Heart left ventricle (tissue), 16 donors: ENCODE data around the gene SIGLEC1. TPM values are rescaled to one million over a fixed set of nuclear protein-coding genes. Genes with fewer than 3 reads are reported as not detected.
A peak's percentile ranks its signal among the peaks of the same experiment; 100 is the strongest.

ENCODE experiments used
- ATAC-seq, 4 donors: fragments of 200-7000 bp; cut with Tn5 transposase; one replicate each; pipeline ENCODE4 v1.9.1; 2020 to 2022; ENCODE audit warnings: moderate library complexity in 4 of 4, mild to moderate bottlenecking in 3 of 4, moderate number of reproducible peaks in 1 of 4
- DNase-seq, 5 donors: peaks; one replicate each; pipeline ENCODE4 v3.0.0-alpha.2; 2020
- H3K27ac ChIP-seq, 12 donors: fragments of 200-600 bp; sonication (generic) in 4 of 12; one replicate each; pipeline versions ENCODE4 v1.5.0 to v1.8.0; 2016 to 2022; ENCODE audit warnings: mild to moderate bottlenecking in 2 of 12
- H3K27me3 ChIP-seq, 9 donors: fragments of 200-600 bp; sonication (generic) in 2 of 9; one replicate each; pipeline versions ENCODE4 v1.5.1 to v1.8.0; 2016 to 2022; ENCODE audit warnings: mild to moderate bottlenecking in 3 of 9
- H3K36me3 ChIP-seq, 9 donors: fragments of 200-600 bp; sonication (generic) in 2 of 9; one replicate each; pipeline versions ENCODE4 v1.5.0 to v1.8.0; 2018 to 2022; ENCODE audit warnings: mild to moderate bottlenecking in 2 of 9
- H3K4me1 ChIP-seq, 12 donors: fragments of 200-600 bp; sonication (generic) in 4 of 12; one replicate each; pipeline versions ENCODE4 v1.5.0 to v1.8.0; 2016 to 2022; ENCODE audit warnings: mild to moderate bottlenecking in 3 of 12
- H3K4me3 ChIP-seq, 12 donors: fragments of 200-600 bp; sonication (generic) in 4 of 12; one replicate each; pipeline versions ENCODE4 v1.5.0 to v1.8.0; 2017 to 2022; ENCODE audit warnings: mild to moderate bottlenecking in 9 of 12, moderate library complexity in 4 of 12
- H3K9me3 ChIP-seq, 12 donors: fragments of 200-600 bp; sonication (generic) in 4 of 12; one replicate each; pipeline versions ENCODE4 v1.5.0 to v1.8.0; 2016 to 2022; ENCODE audit warnings: mild to moderate bottlenecking in 1 of 12
- POLR2A ChIP-seq, 2 donors: fragments of 450-650 bp; IDR thresholded peaks; one replicate each; pipeline ENCODE4 v1.6.1; 2017; ENCODE audit warnings: antibody characterized with exemption in 2 of 2, mild to moderate bottlenecking in 2 of 2, moderate library complexity in 2 of 2
- whole genome bisulfite sequencing, 4 donors: extraction: QIAGEN DNeasy Blood & Tissue Kit in 2 of 4; methylation state at CpG; one replicate each; pipeline versions ENCODE4 v1.1.5 to v1.1.7; 2013 to 2018; 5-methylcytosine and 5-hydroxymethylcytosine counted together
- intact Hi-C, 10 donors: fragments of 100-400 bp; cut with DNase I; formaldehyde crosslinking; loops; one replicate each; pipeline versions ENCODE4 v1.11.1 to v1.14.2; 2022
- polyA plus RNA-seq, 2 donors: library from polyadenylated mRNA; stranded (reverse); fragments of 200-250 nt; gene quantifications; one replicate each; pipeline ENCODE4 v1.2.3, GENCODE V29; 2013
- total RNA-seq, 9 donors: library from RNA; depleted of rRNA in 2 of 9; stranded (reverse); fragments of >200 nt in 2 of 9; fragmentation: NEBNext Ultra II Directional in 3 of 9; extraction: Animal tissue kit (Norgen Biotek cat#: 25700) in 3 of 9; gene quantifications; one replicate each; pipeline versions ENCODE4 v1.1.0 to v1.2.4, GENCODE V29; 2016 to 2023
- TF ChIP-seq, protein P1 (sequence below), 12 donors: fragments of 200-600 bp; sonication (generic) in 4 of 12; IDR thresholded peaks; one replicate each; pipeline versions ENCODE4 v1.5.0 to v1.8.0; 2018 to 2022; ENCODE audit warnings: antibody characterized with exemption in 12 of 12, mild to moderate bottlenecking in 5 of 12
- donor health status: ischemic (EF 13 %, LVEDD 7.1; RV severe dilation, severe dysfunction).
- donor health status: healthy with polysubstance abuse.
- donor health status: DM: no; HTN: yes; CAD: no.
- donor health status: DM: no; HTN: no; CAD: no.
- donor health status: ischemic (EF 25% LVEDD 6.9; RV normal size, moderate dysfunction).
- donor health status: ischemic (EF 25% LVEDD 5.7; RV mildly dilated, moderate dysfunction).
- donor health status: healthy.
- donor health status: DM: yes; HTN: yes; CAD: no.
- donor health status: ischemic (EF 35%, LVEDD 5.7; RV mildly dilated, moderate dysfunction).
- donor health status: nonischemic (EF 11% LVEDD 7.7; RV severe dilation, severe dysfunction).
- donor health status: DM: yes; HTN: yes; CAD: no.
- donor health status: PGD.
- donor health status: ischemic (EF 29% LVEDD 5.4; RV normal size, mild dysfunction).
- donor health status: nonischemic (EF 23%, LVEDD 6.1; RV moderate dilation, normal function).

SIGLEC1 gene
- total and polyA plus RNA-seq, 11 donors: 1.5 to 51.9 (median 5.7) TPM

DNA sequence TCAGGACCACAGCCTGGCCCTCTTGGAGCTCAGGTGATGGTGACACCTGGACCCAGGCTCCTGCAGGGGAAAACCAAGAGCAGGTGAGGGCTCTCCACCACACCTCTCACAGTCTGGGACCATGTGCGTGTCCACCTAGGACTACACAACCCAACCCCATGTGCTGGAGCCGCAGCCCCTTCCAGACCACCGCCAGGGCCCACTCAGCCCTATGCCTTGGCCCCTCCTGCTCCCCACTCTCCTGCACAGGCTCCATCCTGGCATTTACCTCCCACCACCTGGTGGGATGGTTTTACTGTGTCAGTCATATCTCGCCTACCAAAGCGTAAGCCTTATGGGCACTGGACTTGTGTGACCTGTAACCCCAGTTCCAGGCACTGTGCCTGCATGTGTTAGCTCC is 17.5 kb downstream of the SIGLEC1 start:
- Histone ChIP-seq H3K4me3 (no peak overlapping the region), H3K27ac (no peak overlapping the region), H3K27me3 (no peaks in the 10 kb centered on the region), H3K36me3 (peaks cover 0 to 45% (median 0%) of the 10 kb centered on the region in 9 donors), H3K9me3 (peaks cover 0 to 7% (median 0%) of the 10 kb centered on the region in 12 donors), H3K4me1 (no peaks in the 10 kb centered on the region)
- ATAC-seq (no peak), DNase-seq (peak in 1 of 5 donors; percentile 46)
- TF ChIP-seq POLR2A (IDR thresholded peaks at IDR 0.05): no peak
- TF ChIP-seq, protein P1, sequence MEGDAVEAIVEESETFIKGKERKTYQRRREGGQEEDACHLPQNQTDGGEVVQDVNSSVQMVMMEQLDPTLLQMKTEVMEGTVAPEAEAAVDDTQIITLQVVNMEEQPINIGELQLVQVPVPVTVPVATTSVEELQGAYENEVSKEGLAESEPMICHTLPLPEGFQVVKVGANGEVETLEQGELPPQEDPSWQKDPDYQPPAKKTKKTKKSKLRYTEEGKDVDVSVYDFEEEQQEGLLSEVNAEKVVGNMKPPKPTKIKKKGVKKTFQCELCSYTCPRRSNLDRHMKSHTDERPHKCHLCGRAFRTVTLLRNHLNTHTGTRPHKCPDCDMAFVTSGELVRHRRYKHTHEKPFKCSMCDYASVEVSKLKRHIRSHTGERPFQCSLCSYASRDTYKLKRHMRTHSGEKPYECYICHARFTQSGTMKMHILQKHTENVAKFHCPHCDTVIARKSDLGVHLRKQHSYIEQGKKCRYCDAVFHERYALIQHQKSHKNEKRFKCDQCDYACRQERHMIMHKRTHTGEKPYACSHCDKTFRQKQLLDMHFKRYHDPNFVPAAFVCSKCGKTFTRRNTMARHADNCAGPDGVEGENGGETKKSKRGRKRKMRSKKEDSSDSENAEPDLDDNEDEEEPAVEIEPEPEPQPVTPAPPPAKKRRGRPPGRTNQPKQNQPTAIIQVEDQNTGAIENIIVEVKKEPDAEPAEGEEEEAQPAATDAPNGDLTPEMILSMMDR (IDR thresholded peaks at IDR 0.05): no peak
- intact Hi-C loops: no loop called here
- 96 to 98% (median 98%) methylated on average over 4 to 5 of the region's 5 CpGs for WGBS, 4 donors

DNA sequence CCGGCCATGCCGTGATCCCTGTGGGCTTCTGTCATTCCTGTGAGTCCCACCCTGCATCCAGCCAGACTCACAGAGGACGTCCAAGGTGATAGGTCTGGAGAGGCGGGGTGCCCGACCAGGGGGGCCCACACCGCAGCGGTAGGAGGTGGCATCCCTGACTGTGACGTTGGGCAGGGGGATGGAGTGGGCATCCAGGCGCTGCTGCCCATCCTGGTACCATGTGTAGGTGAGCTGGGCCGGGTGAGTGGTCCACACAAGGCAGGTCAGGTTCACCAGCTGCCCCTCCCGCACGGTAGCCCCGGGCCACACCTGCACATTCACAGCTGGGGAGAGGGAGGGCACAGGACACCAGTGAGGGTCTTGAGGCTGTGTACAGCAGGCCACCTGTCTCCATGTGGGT is 19.0 kb downstream of the SIGLEC1 start:
- no peak overlapping the region for H3K27ac ChIP-seq
- WGBS, 4 donors: 85 to 92% (median 87%) methylated on average over 10 to 13 of the region's 13 CpGs
- no peaks in the 10 kb centered on the region for H3K4me1 ChIP-seq
- intact Hi-C loops: no loop called here
- ATAC-seq (no peak), DNase-seq (peak in 1 of 5 donors; percentile 60)
- peaks cover 0 to 42% (median 0%) of the 10 kb centered on the region in 9 donors for H3K36me3 ChIP-seq
- no peaks in the 10 kb centered on the region for H3K27me3 ChIP-seq
- no peak for TF ChIP-seq POLR2A (IDR thresholded peaks at IDR 0.05)
- TF ChIP-seq, protein P1 (IDR thresholded peaks at IDR 0.05): no peak
- H3K9me3 ChIP-seq: peaks cover 0 to 7% (median 0%) of the 10 kb centered on the region in 12 donors
- no peak overlapping the region for H3K4me3 ChIP-seq

DNA sequence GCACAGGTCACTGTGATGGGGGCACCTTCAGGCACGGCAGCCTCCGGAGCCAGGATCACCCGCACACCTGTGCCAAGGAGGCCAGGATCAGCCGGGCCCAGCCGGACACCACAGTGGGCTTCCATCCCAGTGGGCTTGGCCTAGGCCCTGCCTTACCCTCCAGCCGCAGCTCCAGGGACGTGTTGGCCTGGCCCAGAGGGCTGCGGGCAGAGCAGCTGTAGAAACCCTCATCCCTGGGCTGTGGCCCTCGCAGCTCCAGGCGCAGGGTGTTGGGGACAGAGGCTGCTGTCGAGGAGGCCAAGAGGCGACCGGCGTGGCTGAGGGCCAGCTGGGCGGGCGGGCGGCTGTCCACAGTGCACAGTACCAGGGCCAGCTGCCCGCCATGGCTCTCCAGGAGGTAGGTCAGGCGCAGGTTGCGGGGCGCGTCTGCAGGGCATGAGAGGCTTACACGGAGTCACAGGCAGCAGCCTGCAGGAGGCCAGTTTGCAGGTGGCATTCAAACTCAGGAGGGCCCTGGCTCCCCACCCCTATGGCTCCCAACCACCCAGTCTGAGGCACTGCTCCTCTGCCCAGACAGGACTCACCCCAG is 19.6 kb downstream of the SIGLEC1 start:
- Histone ChIP-seq H3K27ac (no peak overlapping the region), H3K9me3 (peaks cover 0 to 7% (median 0%) of the 10 kb centered on the region in 12 donors), H3K36me3 (peaks cover 0 to 38% (median 0%) of the 10 kb centered on the region in 9 donors), H3K27me3 (no peaks in the 10 kb centered on the region), H3K4me1 (no peaks in the 10 kb centered on the region), H3K4me3 (no peak overlapping the region)
- WGBS, 4 donors: 92 to 94% (median 93%) methylated on average over 10 to 23 of the region's 23 CpGs
- DNase-seq (peak in 1 of 5 donors; percentile 59), ATAC-seq (no peak)
- TF ChIP-seq, protein P1 (IDR thresholded peaks at IDR 0.05): no peak
- TF ChIP-seq POLR2A (IDR thresholded peaks at IDR 0.05): no peak
- intact Hi-C loops: no loop called here

DNA sequence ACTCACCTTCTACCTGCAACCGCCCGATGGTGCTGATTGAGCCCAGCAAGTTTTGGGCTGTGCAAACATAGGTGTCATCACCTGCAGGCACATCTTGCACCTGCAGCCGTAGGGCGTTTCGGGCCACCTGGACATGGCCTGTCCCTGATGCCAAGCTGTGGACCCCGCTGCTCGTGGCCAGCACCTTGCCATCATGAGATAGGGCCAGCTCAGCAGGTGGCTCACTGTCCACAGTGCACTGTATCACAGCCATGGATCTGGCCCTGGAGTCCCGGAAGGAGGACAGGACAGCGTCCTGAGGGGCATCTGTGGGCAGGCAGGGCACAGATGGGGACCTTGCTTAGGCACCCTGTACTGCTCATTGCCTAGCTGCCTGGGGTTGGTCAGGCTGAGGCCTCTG is 20.5 kb downstream of the SIGLEC1 start:
- 90 to 97% (median 93%) methylated on average over 6 to 9 of the region's 9 CpGs for WGBS, 4 donors
- Histone ChIP-seq H3K27me3 (no peaks in the 10 kb centered on the region), H3K4me3 (no peak overlapping the region), H3K9me3 (peaks cover 0 to 7% (median 0%) of the 10 kb centered on the region in 12 donors), H3K36me3 (peaks cover 0 to 31% (median 0%) of the 10 kb centered on the region in 9 donors), H3K4me1 (peaks cover 0 to 9% (median 6%) of the 10 kb centered on the region in 12 donors), H3K27ac (no peak overlapping the region)
- intact Hi-C loops: no loop called here
- no peak for ATAC-seq
- TF ChIP-seq POLR2A (IDR thresholded peaks at IDR 0.05): no peak
- TF ChIP-seq, protein P1 (IDR thresholded peaks at IDR 0.05): no peak
- DNase-seq: peak in 1 of 5 donors; percentile 56
